Measurements from ENCODE around the gene PRSS8. TPM values are rescaled to one million over a fixed set of nuclear protein-coding genes. Genes with fewer than 3 reads are reported as not detected.

Gene PRSS8
- total RNA-seq, 1 donor from 2014 or later = not detected

GRCh38 chr16:31083081-31083480 lies 52.4 kb downstream of the PRSS8 start:
- no peaks in the 10 kb centered on the region for H3K27me3 Mint-ChIP-seq (ENCODE audit: low read depth)
- H3K9me3 Mint-ChIP-seq (ENCODE audit: low read depth) = no peaks in the 10 kb centered on the region
- H3K27ac Mint-ChIP-seq (ENCODE audit: unreplicated experiment) = peak overlapping the region; percentile 22
- H3K36me3 Mint-ChIP-seq (ENCODE audit: low read depth) = peaks cover 12% of the 10 kb centered on the region
- H3K4me3 Mint-ChIP-seq (ENCODE audit: unreplicated experiment) = no peak overlapping the region
- peaks cover 7% of the 10 kb centered on the region for H3K4me1 Mint-ChIP-seq (ENCODE audit: low read depth)
- DNase-seq (ENCODE audit: low spot score) = no peak
- TF ChIP-seq CTCF (IDR thresholded peaks at IDR 0.05) = no peak

DNA sequence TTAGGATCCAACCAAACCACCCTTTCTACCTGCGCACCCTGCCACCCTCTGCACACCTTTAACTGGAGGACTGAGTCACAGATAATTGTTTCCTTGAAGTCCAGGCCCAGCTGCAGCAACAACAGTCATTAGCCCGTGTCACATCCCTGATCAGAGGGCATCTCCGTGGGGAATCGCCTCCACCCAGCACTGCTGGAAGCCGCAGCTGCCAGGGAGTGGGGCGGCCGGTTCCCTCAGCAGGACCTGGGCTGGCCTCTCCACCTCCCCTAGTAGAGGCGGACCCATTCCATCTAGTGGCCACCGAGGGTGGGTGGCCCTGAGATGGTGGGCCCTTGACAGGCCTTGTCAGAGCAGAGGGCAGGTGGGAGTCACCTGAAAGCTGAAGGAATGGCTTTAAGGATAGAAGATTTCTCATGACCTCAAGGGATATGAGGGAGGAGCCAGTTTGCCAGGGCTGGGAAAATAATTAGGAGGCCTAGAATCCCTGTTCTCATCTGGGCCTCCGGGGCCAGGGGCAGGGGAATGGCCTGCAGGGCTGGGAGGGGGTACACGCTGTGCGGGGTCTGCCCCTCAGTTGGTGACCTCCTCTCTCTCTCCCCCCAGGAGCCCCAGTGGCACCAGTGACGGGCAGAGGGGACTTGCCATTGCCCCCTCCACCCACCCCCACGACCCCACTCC lies 53.0 kb downstream of the PRSS8 start:
- Mint-ChIP-seq H3K4me3 (ENCODE audit: unreplicated experiment) (no peak overlapping the region), H3K27me3 (ENCODE audit: low read depth) (no peaks in the 10 kb centered on the region), H3K4me1 (ENCODE audit: low read depth) (peaks cover 7% of the 10 kb centered on the region), H3K27ac (ENCODE audit: unreplicated experiment) (peak overlapping the region; percentile 63), H3K36me3 (ENCODE audit: low read depth) (peaks cover 17% of the 10 kb centered on the region), H3K9me3 (ENCODE audit: low read depth) (no peaks in the 10 kb centered on the region)
- DNase-seq (ENCODE audit: low spot score) = no peak
- TF ChIP-seq CTCF (IDR thresholded peaks at IDR 0.05) = no peak

Other genes starting within 250 kb of the PRSS8 start
- 34.6 to 37.5 TPM (median 37.3 TPM) in 3 replicates for gene BCL7C, start 241.7 kb downstream of the PRSS8 start, total RNA-seq
- gene CTF1, start 239.1 kb downstream of the PRSS8 start, total RNA-seq = 3.7 to 5.7 TPM (median 4.2 TPM) in 3 replicates
- 19.4 to 21.5 TPM (median 20.5 TPM) in 3 replicates for gene FBXL19, start 212.2 kb downstream of the PRSS8 start, total RNA-seq
- gene ORAI3, start 186.7 kb downstream of the PRSS8 start, total RNA-seq = 10.3 to 16.0 TPM (median 15.6 TPM) in 3 replicates
- 15.0 to 18.0 TPM (median 15.8 TPM) in 3 replicates for gene SETD1A, start 178.0 kb downstream of the PRSS8 start, total RNA-seq
- 10.8 to 12.4 TPM (median 12.3 TPM) in 3 replicates for gene HSD3B7, start 150.5 kb downstream of the PRSS8 start, total RNA-seq
- 1.4 to 4.0 TPM (median 1.7 TPM) in 3 replicates for gene STX1B, start 125.1 kb downstream of the PRSS8 start, total RNA-seq
- gene STX4, start 102.2 kb downstream of the PRSS8 start, total RNA-seq = 43.4 to 54.1 TPM (median 48.0 TPM) in 3 replicates
- 14.1 to 18.9 TPM (median 15.2 TPM) in 3 replicates for gene ZNF668, start 61.5 kb downstream of the PRSS8 start, total RNA-seq
- 13.8 to 17.3 TPM (median 15.2 TPM) in 3 replicates for gene ZNF646, start 61.3 kb downstream of the PRSS8 start, total RNA-seq
- 3.3 to 7.0 TPM (median 5.9 TPM) in 3 replicates for gene PRSS53, start 46.8 kb downstream of the PRSS8 start, total RNA-seq
- 167 to 199 TPM (median 193 TPM) in 3 replicates for gene VKORC1, start 40.9 kb downstream of the PRSS8 start, total RNA-seq
- gene BCKDK, start 27.3 kb downstream of the PRSS8 start, total RNA-seq = 36.3 to 44.5 TPM (median 41.9 TPM) in 3 replicates
- gene KAT8, start 18.1 kb downstream of the PRSS8 start, total RNA-seq = 28.3 to 43.2 TPM (median 34.7 TPM) in 3 replicates
- gene PRSS36, start 14.3 kb upstream of the PRSS8 start, total RNA-seq = 0.35 to 0.39 TPM in 2 of 3 replicates, not detected in the other
- 226 to 414 TPM (median 231 TPM) in 3 replicates for gene FUS, start 44.4 kb upstream of the PRSS8 start, total RNA-seq
- gene PYCARD, start 67.0 kb upstream of the PRSS8 start, total RNA-seq = 2.7 to 2.9 TPM (median 2.8 TPM) in 3 replicates
- not detected in 3 replicates for gene TRIM72, start 78.4 kb upstream of the PRSS8 start, total RNA-seq
- gene PYDC1, start 81.4 kb upstream of the PRSS8 start, total RNA-seq = not detected in 3 replicates
- gene ITGAM, start 124.2 kb upstream of the PRSS8 start, total RNA-seq = not detected in 3 replicates
- not detected in 3 replicates for gene ITGAX, start 219.4 kb upstream of the PRSS8 start, total RNA-seq